Stimulated activated naive CD8-positive, alpha-beta T cell treated with anti-CD3 and anti-CD28 coated beads, Interleukin-15, amount 100 ng/mL, for 72 hours (primary cell): Measurements from ENCODE around the gene HAAO.

Experiments
- ATAC-seq: fragments of 150-1000 bp; cut with Tn5 transposase; 2 replicates; pipeline ENCODE4 v1.10.0; 2021; ENCODE audit warnings: mild to moderate bottlenecking, moderate library complexity
- DNase-seq, 2 donors: peaks; one replicate each; pipeline ENCODE4 v3.0.0; 2021 to 2022
- H3K27ac Mint-ChIP-seq, 2 donors: one replicate each; pipeline ENCODE4 v1.8.0; 2022; ENCODE audit warnings: mild to moderate bottlenecking in 2 of 2, mixed read lengths in 2 of 2, moderate library complexity in 2 of 2
- H3K27me3 Mint-ChIP-seq: one replicate; pipeline ENCODE4 v1.8.0; 2022; ENCODE audit warnings: mixed read lengths
- H3K4me1 Mint-ChIP-seq: one replicate; pipeline ENCODE4 v1.8.0; 2022; ENCODE audit warnings: mild to moderate bottlenecking, mixed read lengths
- H3K4me3 Mint-ChIP-seq, 2 donors: one replicate each; pipeline ENCODE4 v1.8.0; 2022; ENCODE audit warnings: mild to moderate bottlenecking in 2 of 2, mixed read lengths in 2 of 2, moderate library complexity in 1 of 2
- H3K9me3 Mint-ChIP-seq, 2 donors: one replicate each; pipeline ENCODE4 v1.8.0; 2022; ENCODE audit warnings: mixed read lengths in 2 of 2

HAAO gene

DNA sequence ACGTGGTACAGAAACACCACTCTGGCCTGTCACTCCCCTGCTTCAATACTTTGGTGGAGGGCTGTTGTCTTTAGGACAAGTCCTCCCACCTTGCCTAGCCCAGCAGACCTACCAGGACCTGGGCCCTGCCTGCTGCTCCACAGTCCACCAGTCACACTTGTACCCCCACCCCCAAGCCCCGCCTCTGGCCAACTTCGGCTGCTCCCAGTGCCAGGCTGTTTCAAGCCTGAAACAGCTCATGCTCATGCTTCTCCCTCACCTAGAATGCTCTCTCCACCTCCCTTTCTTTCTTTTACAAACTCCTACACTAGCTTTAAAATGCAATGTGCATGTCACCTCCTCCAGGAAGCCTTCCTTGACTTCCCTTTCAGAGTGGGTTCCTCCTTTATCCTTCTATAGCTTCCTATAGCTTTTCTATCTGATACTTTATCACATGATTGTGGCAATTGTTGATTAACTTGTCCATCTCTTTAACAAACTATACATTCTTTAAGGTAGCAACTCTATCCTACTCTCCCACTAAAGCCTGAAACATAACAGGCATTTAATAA is 23.6 kb downstream of the HAAO start:
- H3K4me1 Mint-ChIP-seq = peaks cover 2% of the 10 kb centered on the region
- H3K9me3 Mint-ChIP-seq = no peaks in the 10 kb centered on the region
- no peak overlapping the region for H3K4me3 Mint-ChIP-seq
- ATAC-seq (no peak), DNase-seq (no peak)
- H3K27ac Mint-ChIP-seq = no peak overlapping the region
- no peaks in the 10 kb centered on the region for H3K27me3 Mint-ChIP-seq

DNA sequence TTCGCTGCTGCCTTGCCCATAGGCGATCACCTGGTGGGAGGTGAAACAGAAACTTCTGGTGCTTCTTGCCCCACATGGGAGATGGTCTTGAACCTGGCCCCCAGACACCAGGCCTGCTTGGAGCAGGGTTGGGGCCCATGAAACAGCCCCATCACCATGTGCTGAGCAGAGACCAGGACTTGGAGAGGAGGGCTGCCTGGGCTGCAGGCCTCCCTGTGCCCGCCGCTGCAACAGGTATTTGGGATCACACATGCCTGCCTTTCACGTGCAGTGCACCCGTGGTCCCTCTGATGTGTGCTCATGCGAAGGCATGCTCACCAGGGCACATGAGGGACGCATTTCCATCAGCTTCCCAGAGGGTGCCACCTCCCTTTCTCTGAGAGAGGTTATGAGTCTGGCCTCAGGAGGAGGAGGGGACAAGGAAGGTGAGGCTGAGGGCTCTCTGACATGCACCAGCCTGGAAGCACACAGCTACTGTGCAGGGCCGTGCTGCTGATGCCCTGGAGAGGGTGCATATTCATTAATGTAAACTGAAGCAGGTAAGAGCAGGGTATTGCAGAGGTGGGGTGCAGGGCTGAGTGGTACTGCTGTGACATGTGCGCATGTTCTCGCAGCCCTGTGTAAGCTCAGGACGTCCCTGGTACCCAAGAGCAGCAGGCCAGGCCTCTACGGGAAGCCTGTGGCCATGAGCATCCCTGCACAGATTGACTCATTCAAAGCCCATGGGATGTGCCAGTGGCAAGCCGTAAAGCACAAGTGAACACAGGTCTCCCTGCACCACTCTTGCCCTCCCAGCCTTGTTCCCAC is 24.3 kb downstream of the HAAO start:
- ATAC-seq = no peak
- Mint-ChIP-seq H3K4me1 (peaks cover 4% of the 10 kb centered on the region), H3K4me3 (no peak overlapping the region), H3K27me3 (no peaks in the 10 kb centered on the region), H3K9me3 (no peaks in the 10 kb centered on the region), H3K27ac (peak overlapping the region in 1 of 2 donors; percentile 19)
- DNase-seq = no peak

DNA sequence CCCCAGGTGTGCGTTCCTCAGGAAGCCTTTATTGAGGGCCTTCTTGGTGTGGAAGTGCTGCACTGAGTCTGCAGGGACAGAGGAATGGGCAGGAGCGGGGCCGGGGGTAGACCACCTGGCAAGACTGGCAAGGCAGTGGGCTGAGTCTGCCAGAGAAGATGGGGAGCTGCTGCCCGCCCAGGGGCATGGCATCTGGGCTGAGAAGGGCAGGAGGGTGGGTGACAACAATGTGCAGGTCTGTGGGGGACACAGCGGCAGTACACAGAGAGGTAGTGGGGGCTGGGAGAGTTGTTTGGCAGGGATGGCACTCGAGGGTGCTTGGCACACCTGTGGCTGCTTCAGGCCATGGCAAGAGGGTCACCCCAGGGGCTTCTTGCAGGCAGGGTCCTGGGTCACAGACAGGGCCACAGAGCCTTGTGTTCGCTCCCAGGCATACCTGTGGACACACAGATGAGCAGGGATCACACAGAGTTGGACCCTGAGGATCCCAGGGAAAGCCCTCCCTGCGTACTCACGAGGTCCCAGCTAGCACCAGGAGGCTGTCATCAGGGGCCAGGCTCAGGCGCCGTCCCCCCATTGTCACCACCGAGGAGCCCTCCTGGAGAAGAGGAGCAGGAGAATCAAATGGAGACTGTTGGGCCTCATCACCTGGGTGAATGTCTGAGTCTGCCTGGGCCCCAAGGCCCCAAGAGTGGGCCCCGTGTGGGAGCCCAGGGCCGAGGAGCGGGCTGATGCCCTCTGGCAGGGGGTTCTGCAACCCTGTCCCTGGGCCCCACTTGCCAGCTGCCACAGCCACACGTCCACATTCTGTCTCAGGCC is 25.1 kb downstream of the HAAO start:
- DNase-seq (no peak), ATAC-seq (no peak)
- H3K9me3 Mint-ChIP-seq = no peaks in the 10 kb centered on the region
- no peak overlapping the region for H3K4me3 Mint-ChIP-seq
- peaks cover 4% of the 10 kb centered on the region for H3K4me1 Mint-ChIP-seq
- no peaks in the 10 kb centered on the region for H3K27me3 Mint-ChIP-seq
- H3K27ac Mint-ChIP-seq = no peak overlapping the region

DNA sequence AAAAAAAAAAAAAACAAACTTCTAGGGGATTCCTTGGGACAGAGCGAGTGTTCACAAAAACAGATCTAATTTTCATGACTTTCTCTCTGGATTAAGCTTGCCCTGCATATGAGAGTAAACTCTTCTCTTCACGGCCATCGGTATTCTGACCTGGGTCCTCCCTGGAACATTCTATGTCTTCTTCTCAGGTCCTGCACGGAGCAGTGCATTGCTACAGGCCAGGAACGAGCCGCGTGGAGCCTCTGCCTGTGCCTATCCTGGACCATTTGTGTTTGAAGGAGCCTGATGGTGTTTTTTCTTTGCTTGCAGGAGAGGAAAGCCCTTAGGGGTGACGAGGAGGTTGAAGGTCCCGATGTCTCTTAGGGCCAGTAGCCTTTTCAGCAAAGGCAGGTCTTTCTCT is 26.7 kb downstream of the HAAO start:
- Mint-ChIP-seq H3K4me3 (no peak overlapping the region), H3K27me3 (no peaks in the 10 kb centered on the region), H3K9me3 (no peaks in the 10 kb centered on the region), H3K27ac (no peak overlapping the region), H3K4me1 (peaks cover 4% of the 10 kb centered on the region)
- ATAC-seq (no peak), DNase-seq (no peak)

DNA sequence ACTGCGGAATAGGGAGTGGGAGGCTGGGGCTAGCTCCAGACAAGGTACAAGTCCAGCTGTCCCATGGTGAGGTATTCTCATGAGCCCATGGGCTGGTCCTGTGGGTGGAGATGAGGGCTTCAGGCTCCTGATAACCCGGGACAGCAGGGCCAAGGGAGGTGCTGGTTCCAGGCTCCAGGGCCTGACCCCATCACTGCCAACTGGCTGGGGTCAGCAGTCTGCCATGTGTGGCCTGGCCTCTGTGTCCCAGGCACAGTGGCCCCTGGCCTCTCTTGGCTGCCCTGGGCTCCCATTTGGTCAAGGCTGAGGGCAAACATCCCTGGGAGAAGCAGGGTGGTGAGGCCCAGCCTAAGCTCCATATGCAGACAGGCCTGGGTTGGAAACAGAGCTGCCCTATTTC is 27.5 kb downstream of the HAAO start:
- DNase-seq (no peak), ATAC-seq (no peak)
- Mint-ChIP-seq H3K27ac (peak overlapping the region in 1 of 2 donors; percentile 67), H3K27me3 (no peaks in the 10 kb centered on the region), H3K4me3 (no peak overlapping the region), H3K4me1 (peaks cover 4% of the 10 kb centered on the region), H3K9me3 (no peaks in the 10 kb centered on the region)

DNA sequence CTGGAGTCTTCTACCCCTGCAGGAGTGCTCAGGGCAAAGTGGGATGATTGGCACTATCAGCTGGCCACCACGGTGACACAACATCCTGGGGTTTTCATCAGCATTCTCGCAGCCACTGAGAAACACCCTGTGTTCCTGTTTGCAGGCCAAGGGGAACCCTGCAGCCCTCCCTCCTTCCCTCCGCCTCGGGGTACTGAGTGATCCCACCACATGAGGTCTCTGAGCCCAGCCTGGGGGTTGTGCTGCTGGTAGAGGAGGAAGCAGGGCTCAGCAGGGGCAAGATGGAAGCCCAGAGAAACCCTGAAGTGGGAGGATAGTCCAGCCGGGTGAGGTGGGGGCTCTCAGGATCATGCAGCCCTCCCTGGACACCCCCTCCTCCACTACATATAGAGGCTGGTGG is 28.3 kb downstream of the HAAO start, which contains the start of gene OXER1:
OXER1 (minus strand) TSS at position 40 of the 400 bp plus-strand sequence. CDS start 73 bp downstream, outside the sequence.
- Mint-ChIP-seq H3K27me3 (no peaks in the 10 kb centered on the region), H3K27ac (peak within 1 kb of the TSS; percentile 51 to 67), H3K9me3 (no peaks in the 10 kb centered on the region), H3K4me3 (no peak within 1 kb of the TSS), H3K4me1 (peaks cover 4% of the 10 kb centered on the region)
- ATAC-seq = no peak
- no peak for DNase-seq

DNA sequence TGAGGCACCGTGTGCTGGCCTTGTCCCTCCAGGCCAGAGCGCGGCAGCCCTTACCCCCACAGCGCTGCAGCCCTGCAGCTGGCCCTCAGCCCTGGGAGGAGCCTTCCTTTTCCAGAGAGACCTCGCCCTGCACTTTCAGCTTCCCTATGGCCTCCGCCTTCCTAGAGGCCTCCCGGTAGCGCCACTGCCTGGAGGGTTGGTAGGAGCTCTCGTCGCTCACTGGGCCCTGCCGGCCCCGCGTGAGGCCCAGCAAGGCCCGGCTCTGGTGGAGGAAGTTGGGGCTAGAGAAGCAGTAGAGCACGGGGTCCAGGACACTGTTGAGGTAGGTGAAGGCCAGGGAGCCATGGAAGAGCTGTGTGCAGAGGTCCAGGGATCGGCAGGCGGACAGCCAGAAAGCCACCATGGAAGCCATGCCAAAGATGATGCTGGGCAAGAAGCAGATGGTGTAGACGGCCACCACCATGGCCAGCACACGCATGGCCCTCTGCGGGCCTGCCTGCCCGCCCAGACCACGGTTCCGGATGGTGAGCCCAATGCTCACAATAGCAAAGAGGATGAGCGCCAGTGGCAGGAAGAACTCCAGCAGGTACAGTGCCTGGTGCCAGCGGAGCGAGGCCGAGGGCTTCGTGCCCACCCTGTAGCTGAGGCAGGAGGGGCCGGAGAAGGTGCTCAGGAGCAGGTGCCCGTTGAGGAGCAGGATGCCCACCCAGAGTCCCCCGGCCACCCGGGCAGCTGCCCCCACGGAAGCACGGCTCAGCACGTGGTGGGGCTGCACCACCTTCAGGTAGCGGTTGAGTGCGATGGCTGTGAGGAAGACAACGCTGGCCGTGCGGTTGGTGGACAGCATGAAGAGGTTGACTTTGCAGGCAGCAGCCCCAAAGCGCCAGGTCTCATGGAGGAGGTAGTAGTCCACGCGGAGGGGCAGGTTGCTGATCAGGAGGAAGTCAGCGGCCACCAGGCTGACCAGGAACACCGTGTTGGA is 29.3 kb downstream of the HAAO start:
- no peaks in the 10 kb centered on the region for H3K27me3 Mint-ChIP-seq
- DNase-seq = no peak

DNA sequence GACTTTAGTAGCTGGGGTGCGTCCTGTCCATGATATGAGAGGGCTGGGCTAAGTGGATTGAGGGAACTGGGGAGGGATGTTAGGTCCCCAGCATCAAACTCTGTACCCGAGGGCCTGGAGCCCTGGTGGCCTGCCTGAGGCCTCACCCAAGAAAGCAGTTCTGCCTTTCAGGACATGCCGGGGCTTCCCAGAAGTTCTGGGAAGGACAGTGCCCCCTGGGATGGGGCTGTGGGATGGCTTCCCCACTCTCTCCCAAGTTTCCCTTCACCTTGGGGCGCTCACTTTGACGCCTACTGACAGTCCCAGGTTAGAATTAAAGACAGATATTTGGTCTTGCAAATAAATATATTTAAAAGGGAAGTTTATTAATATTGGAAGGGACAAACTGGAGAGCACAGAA is 30.2 kb downstream of the HAAO start:
- Mint-ChIP-seq H3K27ac (peak overlapping the region in 1 of 2 donors; percentile 59), H3K4me1 (peaks cover 4% of the 10 kb centered on the region), H3K4me3 (no peak overlapping the region), H3K9me3 (no peaks in the 10 kb centered on the region), H3K27me3 (no peaks in the 10 kb centered on the region)
- ATAC-seq (no peak), DNase-seq (no peak)

More for the DNA sequence above, 29.3 kb downstream of the HAAO start:
- Mint-ChIP-seq H3K9me3 (no peaks in the 10 kb centered on the region), H3K4me3 (no peak overlapping the region), H3K27ac (peak overlapping the region; percentile 51 to 59), H3K4me1 (peaks cover 4% of the 10 kb centered on the region)
- no peak for ATAC-seq

DNA sequence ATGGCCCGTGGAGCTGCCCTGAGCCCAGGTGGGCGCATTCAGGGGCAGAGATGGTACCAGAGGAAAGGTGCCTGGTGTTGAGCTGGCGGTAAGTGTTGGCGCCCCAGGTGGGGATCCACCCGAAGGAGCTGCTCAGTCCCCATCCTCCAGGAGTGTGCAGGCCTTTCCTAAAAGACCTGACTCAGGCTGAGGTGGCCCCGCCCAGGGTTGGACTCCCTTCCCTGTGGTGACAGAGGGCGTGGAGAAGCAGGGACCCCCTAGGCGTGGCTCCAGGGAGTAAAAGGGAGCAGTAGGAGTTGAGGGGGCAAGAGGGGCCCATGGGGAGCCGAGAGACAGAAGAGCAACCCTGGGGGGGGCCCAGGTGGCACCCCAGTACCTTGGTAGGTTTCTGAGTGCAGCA is 30.8 kb downstream of the HAAO start:
- no peaks in the 10 kb centered on the region for H3K9me3 Mint-ChIP-seq
- DNase-seq (no peak), ATAC-seq (peak; percentile 6)
- no peak overlapping the region for H3K4me3 Mint-ChIP-seq
- no peaks in the 10 kb centered on the region for H3K27me3 Mint-ChIP-seq
- peak overlapping the region in 1 of 2 donors; percentile 3 for H3K27ac Mint-ChIP-seq
- H3K4me1 Mint-ChIP-seq = peaks cover 4% of the 10 kb centered on the region

DNA sequence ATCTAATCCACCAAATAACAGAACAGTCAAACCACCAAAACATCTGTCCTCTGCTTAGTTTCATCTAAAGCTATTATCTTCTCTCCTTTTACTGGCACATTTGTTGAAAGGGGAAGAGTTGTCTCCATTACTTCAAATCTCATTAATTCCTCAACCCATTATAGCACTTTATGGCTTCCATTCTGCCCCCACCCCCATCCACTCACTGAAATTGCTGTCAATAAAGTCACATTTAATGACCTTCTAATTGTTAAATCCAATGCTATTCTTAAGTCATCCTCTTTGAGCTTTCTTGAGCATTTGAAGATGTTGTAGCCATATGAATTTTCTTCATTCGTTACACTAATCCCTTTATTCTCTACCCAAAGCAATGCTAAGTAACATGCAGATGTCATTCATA is 33.6 kb downstream of the HAAO start:
- Mint-ChIP-seq H3K4me1 (peaks cover 4% of the 10 kb centered on the region), H3K9me3 (no peaks in the 10 kb centered on the region), H3K27me3 (no peaks in the 10 kb centered on the region), H3K4me3 (no peak overlapping the region), H3K27ac (peak overlapping the region in 1 of 2 donors; percentile 0)
- DNase-seq = no peak
- no peak for ATAC-seq

DNA sequence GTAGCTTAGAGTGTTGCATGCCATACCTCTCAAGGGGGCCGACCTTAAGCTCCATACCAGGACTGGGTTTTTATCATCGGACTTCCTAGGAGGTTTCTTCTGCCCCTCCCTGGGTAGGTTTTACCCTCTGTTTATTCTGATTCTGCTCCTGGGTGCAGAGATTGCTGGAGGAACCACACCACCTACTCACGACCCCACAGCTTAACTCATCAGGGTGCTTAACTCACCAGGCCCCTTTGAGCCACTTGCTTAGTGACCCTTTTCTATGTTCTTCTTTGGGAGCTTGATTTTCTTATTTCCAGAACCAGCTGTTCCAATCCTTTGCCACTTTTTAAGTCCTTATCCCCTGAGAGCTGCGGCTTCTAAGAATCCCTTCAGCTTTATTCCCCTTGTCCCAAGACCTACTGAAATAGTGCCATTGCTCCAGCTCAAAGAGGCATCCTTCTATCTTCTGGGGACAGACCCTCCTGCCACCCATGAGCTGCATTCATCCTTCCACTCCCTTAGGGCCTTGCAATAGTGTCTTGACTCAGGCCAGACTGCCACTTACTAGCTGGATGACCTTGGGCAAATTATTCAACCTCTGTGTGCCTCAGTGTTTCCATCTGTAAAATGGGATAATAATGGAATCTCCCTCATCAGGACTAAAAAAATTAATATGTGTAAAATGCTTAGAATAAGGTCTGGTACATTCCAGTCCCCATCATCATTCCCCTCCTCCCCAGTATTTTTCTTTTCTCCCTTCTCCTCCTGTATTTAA is 34.2 kb downstream of the HAAO start:
- no peaks in the 10 kb centered on the region for H3K27me3 Mint-ChIP-seq
- no peaks in the 10 kb centered on the region for H3K9me3 Mint-ChIP-seq
- no peaks in the 10 kb centered on the region for H3K4me1 Mint-ChIP-seq
- no peak for DNase-seq
- H3K27ac Mint-ChIP-seq = peak overlapping the region in 1 of 2 donors; percentile 5
- ATAC-seq = no peak
- H3K4me3 Mint-ChIP-seq = no peak overlapping the region

DNA sequence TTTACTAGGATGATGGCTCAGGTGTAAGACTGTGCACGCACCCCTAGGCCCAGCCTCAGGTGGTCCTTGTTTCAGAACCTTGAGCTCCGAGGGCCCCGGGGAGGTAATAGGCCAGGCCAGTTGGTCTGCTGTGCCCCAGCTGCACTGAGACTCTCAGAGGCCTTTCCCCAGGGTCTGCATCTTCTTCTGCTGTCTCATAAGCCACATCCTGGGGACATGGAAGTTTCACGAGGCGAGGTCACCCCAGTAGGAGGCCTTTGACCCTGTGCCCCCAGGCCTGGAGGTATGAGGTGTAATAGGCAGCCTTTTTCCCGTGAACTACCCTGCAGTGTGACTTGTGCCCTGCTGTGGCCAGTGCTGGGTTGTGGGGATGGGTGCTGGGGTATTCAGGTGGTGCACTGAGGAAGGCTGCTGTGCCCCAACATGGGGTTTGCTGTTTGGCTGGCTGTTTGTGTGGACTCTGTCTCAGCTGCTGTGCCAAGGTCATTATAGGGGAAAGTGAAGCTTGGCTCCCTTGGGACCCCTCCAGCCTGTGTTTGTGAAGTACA is 35.3 kb downstream of the HAAO start:
- Mint-ChIP-seq H3K27ac (no peak overlapping the region), H3K4me1 (no peaks in the 10 kb centered on the region), H3K27me3 (no peaks in the 10 kb centered on the region), H3K4me3 (no peak overlapping the region), H3K9me3 (no peaks in the 10 kb centered on the region)
- ATAC-seq = peak; percentile 24
- no peak for DNase-seq

DNA sequence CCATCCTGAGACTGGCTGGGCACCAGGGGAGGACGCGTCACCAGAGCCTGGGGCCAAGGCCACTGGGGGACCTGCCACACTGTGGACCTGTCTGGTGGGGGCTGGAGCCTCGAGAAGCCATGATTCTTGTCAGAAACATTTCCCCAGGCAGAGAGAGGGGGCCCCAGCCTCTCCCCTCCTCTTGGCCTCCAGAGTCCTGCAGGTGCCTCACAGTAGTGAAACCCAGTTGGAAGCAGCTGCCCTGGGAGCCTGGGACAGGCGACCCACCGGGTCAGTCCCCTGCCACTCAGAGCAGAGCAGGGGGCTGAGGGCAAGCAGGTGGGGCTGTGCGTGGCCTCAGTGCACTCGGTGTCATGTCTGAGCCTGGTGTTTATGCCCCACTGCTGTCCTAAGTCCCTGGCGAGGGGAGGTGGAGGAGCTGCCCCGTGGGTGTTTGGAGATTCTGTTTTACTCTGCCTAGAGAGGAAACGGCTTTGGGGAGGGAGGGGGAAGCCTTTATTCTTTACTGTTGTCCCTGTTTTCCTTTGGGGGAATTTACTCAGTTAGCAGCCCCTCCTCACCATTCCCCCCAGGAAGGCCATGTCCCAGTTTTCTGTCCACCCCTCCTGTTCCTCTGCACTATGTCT is 36.1 kb downstream of the HAAO start:
- peak overlapping the region in 1 of 2 donors; percentile 75 for H3K27ac Mint-ChIP-seq
- no peaks in the 10 kb centered on the region for H3K27me3 Mint-ChIP-seq
- no peaks in the 10 kb centered on the region for H3K4me1 Mint-ChIP-seq
- H3K9me3 Mint-ChIP-seq = no peaks in the 10 kb centered on the region
- ATAC-seq = peak; percentile 14
- no peak overlapping the region for H3K4me3 Mint-ChIP-seq
- DNase-seq = no peak
